Activated CD4-positive, alpha-beta T cell treated with anti-CD3 and anti-CD28 coated beads for 4 hours (primary cell): ENCODE measurements around the gene CTXN1.
"Not testable (repeated sequence)": the region's sequence is repeated elsewhere in the genome, so short reads cannot be mapped to it uniquely, and the experiment has no call there.

ENCODE experiments used
- DNase-seq, 2 donors: peaks; one replicate each; pipeline ENCODE4 v3.0.0-alpha.2; 2020

The CTXN1 gene

DNA sequence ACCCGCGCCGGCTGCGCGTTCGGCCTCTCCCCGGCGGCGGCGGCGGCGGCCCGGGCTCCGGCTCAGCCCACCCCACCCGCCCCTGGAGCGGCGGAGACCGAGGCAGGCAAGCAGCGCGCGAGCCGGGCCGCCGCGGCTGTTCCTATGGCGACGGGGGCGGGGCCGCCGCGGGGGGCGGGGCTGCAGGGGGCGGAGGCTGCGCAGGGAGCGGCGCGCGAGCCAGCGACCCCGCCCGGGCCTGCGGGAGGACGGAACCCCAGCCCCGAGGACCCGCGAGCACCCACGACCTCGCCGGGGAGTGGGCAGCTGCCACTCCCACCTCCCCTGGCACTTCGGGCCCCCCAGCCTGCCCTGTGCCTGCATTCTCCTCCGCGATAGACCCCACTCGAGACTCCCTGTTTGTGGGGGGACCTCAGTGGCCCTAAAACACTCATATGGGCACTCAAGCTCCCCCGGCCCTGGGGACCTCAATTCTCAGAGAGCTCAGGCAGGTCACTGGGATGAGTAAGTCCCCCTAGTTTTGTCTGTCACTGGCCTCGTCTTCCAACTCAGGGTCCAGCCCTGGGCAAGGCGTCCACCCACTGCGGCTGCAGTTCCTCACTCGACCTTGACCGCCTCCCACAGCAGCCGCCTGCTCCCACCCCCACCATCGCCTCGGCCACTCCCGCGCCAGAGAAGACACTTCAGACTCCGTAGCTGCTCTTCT lies at the start of gene CTXN1:
Gene CTXN1 (minus strand): TSS at position 115 of the 706 bp plus-strand sequence. CDS start 597 bp downstream, outside the sequence.
- peak; percentile 69 to 75 for DNase-seq

DNA sequence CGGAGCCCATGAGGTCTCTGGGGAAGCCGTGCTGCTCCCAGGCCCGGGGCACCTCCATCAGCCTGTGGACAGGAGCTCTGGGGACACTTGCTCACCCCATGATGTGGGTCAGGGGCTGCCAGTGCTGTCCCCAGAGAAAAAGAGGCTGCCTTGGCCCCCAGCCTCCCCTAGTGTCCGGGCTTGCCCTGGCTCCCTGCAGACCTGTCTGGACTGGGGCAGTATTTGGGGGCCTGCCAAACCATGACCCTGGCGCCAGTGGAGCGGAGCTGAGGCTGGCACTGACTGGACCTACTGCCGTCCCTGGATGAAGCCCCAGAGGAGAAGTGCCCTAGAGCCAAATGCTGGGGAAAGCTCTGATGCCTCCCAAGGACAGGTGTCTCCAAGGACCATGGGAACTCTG lies 49.1 kb upstream of the CTXN1 start:
- DNase-seq = no peak

DNA sequence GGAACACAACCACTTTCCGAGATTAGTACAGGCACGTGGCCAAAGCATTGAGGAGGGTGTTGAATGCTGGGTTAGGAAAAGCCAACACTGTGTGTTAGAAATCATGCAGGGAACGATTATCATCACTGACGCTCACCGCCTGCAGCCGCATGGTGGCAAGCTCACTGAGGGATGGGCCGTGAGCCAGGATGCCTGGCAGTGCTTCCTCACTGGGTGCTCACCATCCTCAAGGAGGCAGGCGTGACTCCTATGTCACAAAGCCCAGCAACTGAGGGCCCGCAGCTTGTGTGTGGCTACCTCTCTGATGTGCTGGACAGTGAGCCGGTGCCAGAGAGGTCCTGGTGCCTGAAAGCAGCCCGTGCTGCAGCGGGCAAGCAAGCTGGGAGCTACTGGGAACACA lies 47.9 kb upstream of the CTXN1 start:
- DNase-seq = no peak

DNA sequence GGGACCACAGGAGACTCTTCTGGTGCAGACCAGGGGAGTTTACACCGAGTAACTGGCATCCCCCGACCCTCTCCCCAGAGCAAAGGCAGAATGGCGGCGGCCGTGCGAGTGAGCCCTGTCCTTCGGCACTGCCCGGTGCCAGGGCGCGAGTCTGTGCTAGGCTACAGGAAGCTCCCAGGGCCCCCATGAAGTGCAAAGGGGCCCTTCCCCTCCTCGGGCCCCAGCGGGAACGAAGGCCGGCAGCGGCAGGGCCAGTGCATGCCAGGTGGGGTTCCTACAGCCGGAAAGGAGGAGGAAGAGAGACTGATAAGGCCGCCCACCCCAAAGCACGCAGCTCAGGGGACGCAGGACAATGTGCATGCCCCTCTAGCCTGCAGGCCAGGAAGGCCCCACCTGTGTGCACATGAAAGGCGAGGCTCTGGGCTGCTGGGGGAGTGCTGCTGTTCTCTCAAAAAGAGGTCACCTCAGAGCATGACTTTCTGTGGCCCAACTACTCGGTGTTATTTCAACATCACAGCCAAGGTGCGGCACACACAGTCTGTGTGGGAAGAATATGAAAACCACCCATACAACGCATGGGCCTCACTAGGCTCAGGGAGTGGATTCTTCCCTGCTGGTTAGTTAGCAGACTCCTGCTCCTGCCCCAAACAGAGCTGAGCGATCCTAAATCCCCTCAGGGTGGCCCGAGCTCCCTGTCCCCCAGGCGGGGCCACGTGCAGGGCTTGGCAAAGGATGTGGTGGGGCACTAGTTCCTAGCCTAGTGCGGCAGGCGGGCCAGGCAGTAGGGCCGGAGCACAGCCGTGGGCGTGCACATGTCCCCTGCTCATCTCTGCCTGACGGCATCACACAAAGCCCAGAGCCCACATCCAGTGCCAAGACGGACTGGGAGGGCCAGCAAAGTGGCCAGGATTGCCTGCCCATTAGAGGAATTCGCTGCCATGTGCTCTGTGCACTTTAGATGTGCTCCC lies 45.9 kb upstream of the CTXN1 start:
- no peak for DNase-seq

DNA sequence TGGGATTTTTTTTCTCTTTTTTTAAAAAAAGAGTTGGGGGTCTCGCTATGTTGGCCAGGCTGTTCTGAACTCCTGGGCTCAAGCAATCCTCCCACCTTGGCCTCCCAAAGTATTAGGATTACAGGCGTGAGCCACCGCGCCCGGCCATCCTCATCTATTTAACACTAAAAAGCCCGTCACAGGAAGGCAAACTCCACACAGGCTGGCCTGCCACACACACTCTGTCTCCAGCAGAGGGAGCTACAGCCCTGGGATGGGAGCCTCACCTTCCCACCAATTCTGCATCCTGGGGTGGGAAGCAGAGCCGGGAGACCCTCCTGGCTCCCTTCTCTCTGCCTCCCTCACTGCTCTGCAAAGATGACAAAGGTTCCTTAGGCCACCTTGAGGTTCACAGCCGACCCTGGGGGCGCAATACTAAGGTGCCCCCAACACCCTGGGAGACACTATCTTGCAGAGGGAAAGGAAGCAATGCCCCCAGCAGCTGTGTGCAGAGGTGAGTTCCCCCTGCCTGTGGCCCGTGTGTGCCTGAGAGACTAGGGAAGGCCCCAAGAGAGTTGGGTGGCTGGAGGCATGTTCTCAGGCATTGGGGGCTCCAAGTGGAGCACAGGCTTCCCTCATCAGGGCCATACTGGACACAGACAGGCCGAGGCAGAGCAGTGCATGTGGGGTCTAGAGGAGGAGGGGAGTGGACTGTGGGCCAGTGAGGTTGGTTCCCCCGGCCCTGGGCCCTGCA lies 44.9 kb upstream of the CTXN1 start:
- peak; percentile 12 to 13 for DNase-seq

DNA sequence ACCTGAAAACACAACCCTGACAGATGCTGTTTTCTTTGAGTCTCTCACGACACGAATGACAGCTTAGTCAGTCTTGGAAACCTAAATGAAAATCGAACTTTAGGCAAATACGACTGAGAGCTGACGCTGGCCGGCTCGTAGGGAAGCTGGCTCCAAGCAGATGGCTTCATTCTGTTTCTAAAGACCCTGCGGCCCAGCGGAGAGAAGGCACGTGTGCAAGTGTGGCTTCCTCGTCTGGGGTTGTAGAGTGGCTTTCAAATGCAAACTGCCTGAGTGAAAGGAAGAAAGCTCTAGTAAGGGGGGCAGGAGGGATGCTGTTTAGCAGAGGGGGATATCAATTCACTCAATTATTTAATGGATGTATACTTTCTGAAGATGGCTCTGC lies 43.6 kb upstream of the CTXN1 start:
- no peak for DNase-seq

DNA sequence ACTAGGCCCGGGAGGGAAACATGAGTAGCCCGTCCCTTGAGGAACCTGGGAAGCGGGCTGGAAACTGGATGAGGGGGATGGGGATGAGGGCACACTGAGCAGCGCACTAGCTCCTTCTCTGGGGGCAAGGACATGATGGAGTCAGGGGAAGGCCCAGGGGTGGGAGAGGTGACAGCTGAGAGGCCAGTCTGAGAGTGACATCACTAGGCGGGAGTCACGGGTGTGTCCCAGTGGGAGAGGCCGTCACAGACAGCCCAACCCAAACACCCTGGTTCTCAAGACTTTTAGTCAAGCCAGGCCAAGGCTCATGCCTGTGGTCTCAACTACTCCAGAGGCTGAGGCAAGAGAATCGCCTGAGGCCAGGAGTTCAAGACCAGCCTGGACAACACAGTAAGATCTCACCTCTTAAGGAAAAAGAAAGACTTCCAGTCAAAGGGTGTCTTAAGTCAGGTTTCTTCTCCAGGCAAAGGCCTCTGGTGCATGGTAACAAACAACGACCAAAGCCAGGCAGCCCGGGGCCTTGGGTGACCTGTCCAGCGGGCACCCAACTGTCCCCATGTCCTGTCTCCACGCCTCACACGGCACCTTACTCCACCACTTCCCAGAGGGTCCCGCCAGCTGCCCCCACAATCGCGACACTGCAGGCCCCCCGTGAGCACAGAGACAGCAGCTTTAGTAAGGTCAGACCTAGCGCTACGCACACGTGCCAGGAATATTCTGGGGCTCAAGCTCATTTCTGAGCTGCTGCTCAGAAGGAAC lies 43.0 kb upstream of the CTXN1 start:
- DNase-seq = no peak

DNA sequence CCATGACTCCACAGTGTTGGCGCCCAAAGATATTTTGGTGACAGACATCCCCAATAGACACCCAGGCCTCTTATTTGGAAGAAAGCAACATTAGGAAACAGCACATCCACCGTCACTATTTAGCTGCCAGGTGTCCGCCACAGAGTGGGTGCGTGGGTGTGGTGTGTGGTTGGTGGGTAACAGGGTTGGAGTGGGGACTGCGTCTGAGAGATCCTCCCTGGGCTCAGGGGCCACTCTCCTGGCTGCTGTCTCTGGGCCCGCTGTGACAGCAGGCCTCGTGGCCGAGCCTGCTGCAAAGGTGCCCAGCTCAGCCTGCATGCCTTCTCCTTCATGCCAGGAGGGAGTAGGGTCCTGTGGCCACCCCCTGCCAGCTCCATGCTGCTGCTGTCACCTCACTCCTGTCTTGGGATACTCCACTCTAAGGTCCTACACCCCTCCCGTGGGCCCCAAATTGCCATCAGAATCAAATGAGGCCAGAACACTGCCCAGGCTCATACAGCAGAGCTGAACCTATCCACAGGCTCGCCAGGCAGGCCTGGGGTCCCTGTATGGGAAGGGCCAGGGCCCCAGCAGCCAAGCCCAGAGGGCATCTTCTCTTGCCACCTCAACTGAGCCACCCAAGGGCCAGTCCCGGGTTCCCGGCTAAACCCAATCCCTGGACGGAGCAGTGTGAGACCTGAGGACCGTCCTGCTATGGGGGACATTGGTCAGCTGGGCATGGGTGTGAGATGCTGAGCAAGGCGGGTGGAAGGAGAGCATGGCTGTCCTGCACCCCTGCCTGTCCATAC lies 42.3 kb upstream of the CTXN1 start:
- no peak for DNase-seq

DNA sequence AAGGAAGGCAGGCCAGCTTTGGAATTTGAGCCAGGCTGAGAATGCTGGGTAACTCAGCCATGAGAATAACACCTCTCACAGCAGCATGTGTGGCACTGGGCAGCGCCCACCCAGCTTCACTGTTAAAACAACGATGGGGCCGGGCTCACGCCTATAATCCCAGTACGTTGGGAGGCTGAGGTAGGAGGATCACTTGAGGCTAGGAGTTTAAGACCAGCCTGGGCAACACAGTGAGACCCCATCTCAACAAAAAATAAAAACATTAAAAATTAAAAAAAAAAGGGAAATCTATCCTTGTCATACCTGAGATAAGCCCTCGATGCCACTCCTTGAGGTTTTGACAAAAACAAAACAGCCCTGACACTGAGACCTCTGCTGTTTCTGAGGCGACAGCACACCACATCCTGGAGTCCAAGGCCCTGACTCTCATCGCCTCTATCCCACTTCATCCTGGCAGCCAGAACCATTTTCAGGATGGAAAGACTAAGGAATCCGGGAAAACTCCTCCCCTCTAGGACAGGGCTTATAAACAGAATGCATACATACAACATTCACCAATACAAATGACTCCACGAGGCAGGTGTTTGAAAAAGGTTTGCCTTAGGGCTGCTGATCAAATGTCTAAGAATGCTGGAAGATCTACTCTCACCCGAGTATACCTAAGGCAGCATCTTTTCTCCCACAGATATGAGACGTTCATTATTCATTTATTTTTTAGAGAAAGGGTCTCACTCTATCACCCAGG lies 40.2 kb upstream of the CTXN1 start:
- no peak for DNase-seq

DNA sequence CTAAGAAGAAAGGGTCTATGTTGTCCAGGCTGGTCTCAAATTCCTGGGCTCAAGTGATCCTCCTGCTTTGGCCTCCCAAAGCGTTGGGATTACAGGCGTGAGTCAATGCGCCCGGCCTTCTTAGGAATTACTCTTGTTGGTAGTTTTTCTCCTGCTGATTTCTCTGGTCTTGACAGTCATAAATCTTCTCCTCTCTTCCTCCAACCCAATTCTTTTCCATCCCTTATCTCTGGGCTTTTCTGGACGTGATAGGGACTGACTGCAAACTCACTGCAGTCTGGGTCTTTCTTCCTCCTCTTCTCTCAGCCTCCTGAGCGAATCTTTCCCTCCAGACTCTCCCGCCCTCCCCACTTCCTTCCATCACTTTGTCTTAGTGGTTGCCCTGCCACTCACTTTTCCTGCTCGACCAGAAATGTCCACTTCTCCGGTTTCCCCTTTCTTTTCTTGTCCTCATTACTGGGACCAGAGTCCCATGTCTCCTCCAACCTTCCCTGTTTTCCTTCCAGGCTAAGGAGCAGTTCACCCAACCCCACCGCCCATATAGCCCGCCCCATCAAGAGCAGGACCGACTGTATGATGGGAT lies 39.4 kb upstream of the CTXN1 start:
- DNase-seq = no peak

DNA sequence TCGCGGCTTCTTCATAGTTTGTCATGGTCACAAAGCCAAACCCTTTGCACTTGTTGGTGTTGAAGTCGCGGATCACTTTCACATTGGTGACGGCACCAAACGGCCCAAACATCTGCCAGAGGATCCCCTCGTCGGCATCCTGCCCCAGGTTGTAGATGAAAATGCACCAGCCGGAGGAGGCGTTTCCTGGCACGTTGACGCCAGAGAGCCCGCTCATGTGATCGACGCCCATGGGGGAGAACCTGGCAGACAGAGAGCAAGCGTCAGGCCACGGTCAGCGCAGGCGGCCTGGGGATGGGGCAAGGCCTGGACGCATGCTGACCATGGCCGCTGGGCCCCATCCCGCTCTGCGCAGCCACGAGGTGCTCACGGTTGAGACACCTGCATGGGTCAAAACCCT lies 37.6 kb upstream of the CTXN1 start:
- DNase-seq = no peak

DNA sequence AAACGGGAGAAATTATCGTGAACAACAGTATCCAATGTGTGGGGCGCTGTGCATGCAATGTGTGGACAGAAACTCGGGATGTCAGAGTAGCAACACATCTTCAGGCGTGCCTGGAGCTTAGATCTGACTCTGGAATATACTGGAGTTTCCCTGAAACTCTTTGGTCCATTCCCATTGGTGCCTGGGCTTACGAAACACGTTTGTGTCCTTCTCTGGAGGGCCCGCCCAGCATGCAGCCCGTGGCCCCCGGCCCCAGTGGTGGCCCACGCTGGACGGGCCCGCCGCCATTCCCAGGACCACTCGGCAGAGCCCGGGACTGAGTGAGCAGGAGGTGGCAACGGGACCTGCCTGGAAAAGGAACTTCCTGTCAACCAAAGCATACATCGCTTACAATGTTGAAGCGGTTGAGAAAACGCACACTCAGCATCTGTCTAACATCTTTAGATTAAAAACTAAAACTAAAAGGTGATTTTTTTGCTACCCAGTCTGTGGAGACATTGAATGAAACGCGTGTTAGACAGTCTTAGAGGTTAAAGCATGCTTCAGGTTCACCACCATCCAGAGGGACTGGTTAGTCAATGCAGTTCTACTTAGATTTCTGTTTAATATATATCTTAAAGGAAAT lies 36.8 kb upstream of the CTXN1 start:
- no peak for DNase-seq

DNA sequence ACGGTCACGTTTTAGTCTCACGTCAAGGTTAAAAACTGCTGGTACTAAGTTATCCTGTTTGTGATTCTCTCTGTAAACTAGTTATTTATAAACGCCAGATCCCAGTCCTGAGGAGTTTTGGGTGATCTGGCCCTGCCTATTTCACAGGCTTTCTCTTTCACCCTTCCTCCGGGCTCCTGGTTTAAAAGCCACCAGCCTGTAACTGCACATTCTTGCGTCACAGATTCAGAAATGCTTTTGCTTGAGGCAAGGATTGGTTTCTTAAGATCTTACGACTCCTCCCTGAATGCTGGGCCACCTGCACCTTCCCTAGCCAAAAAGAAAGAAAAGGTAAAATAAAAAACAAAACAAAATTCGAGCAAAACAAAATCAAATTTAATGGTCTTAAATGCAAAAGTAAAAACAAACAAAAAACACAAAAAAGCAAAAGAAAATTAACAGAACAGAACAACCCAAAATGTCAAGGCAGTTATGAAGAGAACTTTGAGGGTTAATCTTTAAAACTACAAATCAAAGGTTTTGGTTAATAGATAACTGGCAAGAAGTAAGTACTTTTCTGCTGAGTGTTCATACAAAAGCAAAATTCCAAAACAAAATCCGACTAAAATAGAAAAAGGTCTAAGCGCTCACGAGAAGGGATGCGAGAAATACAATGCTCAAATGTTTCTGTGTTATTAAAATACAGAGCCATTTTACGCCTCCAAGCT lies 36.1 kb upstream of the CTXN1 start:
- DNase-seq = no peak

DNA sequence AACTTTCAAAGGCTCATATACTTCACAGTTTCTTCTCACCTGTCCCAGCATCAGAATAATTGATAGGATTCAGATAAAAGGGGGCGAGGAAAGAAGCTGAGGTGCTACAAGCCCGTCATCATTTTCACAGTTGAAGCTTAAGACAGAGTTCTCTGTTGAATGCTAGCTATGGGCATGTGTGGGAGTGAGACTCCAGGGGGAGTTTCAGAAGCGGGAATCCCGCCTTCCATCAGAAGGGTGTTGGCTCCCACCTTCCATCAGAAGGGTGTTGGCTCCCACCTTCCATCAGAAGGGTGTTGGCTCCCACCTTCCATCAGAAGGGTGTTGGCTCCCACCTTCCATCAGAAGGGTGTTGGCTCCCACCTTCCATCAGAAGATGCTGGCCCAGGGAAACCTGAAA lies 35.1 kb upstream of the CTXN1 start:
- DNase-seq = not testable (repeated sequence)

DNA sequence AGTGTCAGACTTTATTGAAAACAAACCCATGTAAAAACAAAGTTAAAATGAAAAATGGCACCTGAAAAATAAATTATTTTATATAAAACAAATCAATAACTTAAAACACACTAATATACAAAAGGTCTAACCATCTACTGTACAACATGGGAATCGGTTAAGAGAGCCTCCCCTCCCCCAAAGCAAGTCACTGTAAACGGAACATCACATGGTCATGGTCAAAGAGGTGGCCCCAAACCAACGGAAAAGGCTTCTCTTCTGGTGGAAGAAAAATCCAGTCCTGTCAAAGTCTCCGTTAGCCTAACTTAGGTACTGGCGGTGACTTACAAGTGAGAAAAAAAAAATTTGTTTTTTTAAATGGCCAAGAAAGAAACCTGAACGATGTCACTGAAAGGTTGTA lies 33.3 kb upstream of the CTXN1 start:
- DNase-seq = no peak

DNA sequence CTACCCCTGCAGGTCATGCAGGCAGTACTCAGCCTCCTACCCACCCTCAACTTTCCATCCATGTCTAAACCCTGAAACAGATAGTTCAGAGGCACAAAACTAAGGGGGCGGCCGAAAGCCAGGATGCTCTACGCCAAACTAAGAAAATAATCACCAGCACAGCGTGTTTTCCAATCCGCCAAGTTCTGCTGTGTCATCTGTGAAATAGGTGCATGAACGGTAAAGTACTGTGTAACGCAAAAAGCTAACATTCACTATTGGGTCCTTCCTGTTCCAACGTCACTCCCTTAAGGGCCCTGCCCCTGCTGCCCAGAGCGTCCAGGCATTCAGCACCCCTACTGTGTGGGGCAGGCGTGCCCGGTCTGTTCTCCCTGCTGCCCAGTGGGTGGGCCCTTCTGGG lies 29.8 kb upstream of the CTXN1 start:
- DNase-seq = no peak

DNA sequence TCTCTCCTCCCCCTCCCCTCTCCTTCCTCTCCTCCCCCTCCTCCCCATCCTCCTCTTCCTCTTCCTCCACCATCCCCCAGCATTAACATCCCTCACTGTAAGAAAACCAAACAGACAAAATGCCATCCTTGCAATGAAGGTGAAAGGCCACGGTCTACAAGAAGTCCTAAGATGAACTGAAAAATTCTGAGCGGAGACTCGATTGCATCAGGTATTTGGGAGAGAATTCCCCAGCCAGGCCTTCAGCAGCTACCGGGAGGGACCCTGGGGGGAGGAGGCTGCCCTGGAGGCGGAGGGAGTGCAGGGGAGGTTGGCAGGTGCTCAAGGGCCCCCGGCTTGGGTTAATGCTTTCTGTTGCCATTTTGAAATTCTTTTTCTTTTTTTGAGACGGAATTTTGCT lies 27.6 kb upstream of the CTXN1 start:
- no peak for DNase-seq

DNA sequence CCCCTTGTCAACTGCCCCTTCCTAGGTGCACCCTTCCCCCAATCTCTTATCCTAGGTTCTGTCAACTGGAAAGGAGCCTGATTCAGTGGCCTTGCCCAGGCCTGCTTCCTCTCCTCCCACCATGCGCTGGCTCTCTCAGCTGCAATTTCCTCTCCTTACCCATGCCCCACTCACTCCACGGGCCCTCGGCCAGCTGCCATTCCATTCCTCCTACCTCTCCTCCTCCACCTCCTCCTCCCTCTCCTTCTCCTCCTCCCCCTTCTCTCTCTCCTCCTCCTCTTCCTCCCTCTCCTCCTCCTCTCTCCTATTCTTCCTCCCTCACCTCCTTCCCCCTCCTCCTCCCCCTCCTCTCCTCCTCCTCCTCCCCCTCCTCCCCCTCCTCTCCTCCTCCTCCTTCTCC lies 27.1 kb upstream of the CTXN1 start:
- DNase-seq = no peak

DNA sequence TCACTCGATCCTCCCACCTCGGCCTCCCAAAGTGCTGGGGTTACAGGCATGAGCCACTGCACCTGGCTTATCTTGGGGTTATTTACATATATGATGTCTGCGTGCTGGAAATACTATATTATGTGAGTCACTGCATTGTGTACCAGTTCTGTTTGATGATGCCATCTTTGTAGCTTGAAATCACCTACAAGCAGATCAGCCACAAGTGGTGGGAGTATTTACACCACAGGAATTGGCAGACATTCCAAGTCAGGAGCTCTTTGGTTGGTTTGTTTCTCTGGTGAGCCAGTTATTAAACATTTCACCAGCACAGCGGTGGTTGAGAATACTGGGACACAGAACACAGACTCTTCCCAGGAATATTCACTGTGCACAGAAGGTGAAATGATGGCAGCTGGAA lies 22.0 kb upstream of the CTXN1 start:
- no peak for DNase-seq
